ENCODE data around the gene ZFP92. TPM values are rescaled to one million over a fixed set of nuclear protein-coding genes. Genes with fewer than 3 reads are reported as not detected.

Gene ZFP92
- total and polyA plus RNA-seq, 2 donors, result 0.19 to 0.27 TPM

DNA sequence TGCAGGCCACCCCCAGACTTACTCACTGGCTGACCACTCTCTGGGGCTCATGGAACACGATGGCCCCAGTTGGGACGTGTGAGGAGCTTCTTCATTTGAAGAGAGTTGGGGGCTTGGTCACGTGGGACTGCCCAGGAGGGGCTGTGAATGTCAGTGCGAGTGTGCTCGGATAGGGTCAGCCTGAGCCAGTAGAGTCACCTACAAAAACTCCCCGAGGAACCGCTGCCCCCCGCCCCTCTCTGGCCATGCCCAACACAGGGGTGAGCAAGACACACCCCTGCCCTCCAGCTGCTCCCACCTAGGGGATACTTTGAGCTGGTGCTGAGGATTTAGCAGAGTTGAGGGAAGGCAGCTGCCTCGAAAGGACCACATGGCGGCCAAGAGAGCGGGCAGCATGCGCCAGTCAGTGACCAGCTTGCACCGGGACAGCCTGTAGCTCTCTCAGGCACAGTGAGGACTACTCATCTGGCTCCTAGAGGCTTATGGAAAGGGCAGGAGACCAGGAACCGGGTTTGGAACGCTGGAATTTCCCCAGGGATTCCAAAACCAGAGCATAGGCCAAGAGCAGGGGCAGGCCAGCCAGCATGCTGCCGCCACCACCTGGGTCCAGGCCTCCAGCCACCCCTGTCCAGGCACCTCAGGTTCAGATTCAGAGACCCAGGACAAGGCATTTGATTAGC lies 18.5 kb upstream of the ZFP92 start:
- DNase-seq (ENCODE audit: low read depth in 6 of 9, low spot score in 9 of 9), result no peak
- no peaks in the 10 kb centered on the region for H3K27me3 ChIP-seq (ENCODE audit: control insufficient read depth in 2 of 2, insufficient read depth in 1 of 2, low read length in 1 of 2)
- H3K36me3 ChIP-seq (ENCODE audit: control insufficient read depth in 2 of 2, insufficient read depth in 2 of 2, low read length in 1 of 2), result no peaks in the 10 kb centered on the region
- peaks cover 0 to 10% of the 10 kb centered on the region in 2 donors for H3K9me3 ChIP-seq (ENCODE audit: control insufficient read depth in 2 of 2, insufficient read depth in 1 of 2, low read length in 1 of 2)
- H3K4me1 ChIP-seq (ENCODE audit: control insufficient read depth in 2 of 2, insufficient read depth in 2 of 2, low read length in 2 of 2), result no peaks in the 10 kb centered on the region
- no peak overlapping the region for H3K4me3 ChIP-seq (ENCODE audit: low read length in 2 of 2)
- H3K27ac ChIP-seq (ENCODE audit: low read depth in 1 of 2, low read length in 1 of 2), result no peak overlapping the region
- 97% methylated on average over 16 of the region's 16 CpGs for WGBS

DNA sequence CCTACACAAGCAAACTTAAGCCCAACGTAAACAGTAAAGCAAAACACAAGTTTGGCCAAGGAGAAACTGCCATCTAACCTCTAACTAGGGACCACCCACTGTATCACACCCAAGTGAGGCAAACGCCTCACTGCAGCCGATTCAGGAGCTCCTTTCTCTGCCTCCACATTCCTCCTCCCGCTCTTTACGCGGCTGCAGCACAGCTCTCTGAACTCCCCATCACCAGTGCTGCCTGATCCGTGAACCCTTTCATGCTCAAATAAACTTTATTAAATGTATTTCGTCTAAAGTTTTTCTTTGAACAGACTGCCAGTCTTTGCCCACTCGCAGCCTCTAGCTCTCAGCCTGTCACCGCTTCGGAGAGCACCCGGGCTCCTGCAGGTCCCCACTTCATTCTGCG lies 16.7 kb upstream of the ZFP92 start:
- Histone ChIP-seq H3K27me3 (ENCODE audit: control insufficient read depth in 2 of 2, insufficient read depth in 1 of 2, low read length in 1 of 2) (no peaks in the 10 kb centered on the region), H3K36me3 (ENCODE audit: control insufficient read depth in 2 of 2, insufficient read depth in 2 of 2, low read length in 1 of 2) (no peaks in the 10 kb centered on the region), H3K27ac (ENCODE audit: low read depth in 1 of 2, low read length in 1 of 2) (no peak overlapping the region), H3K4me1 (ENCODE audit: control insufficient read depth in 2 of 2, insufficient read depth in 2 of 2, low read length in 2 of 2) (no peaks in the 10 kb centered on the region), H3K9me3 (ENCODE audit: control insufficient read depth in 2 of 2, insufficient read depth in 1 of 2, low read length in 1 of 2) (peaks cover 0 to 10% of the 10 kb centered on the region in 2 donors), H3K4me3 (ENCODE audit: low read length in 2 of 2) (no peak overlapping the region)
- no peak for DNase-seq (ENCODE audit: low read depth in 6 of 9, low spot score in 9 of 9)
- 93% methylated on average over 13 of the region's 13 CpGs for WGBS

DNA sequence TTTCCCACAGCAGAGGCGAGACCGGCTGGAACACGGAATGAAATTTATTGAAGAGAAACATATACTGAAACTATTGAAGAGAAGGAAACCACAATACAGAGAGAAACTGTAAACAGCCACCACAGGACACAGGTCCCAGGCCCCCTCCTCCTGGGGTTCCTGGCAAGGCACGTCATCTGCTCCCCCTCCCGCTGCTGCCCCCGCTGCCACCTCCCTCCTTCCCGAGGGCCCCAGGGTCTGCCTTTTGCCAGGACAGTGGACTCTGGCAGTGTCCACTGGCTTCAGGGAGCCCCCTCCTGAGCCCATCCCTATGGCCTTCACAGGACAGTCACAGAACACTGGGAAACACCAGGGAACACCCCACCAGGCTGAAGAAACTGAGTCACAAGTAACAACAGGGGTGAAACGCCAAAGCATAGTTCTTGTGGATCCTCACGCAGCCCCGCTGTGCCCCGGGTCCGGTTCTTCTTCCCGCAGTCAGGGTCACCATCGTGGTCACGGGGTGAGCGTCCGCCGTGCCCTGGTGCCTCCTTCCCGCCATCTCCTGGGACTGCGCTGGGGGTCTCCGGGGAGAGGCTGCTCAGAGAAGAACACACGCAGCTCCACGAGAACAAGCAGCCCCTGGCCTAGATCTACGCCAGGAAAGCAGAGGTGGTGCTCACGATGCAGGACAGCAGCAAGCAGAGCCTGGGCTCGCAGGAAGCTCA lies 15.5 kb upstream of the ZFP92 start:
- Histone ChIP-seq H3K4me3 (ENCODE audit: low read length in 2 of 2) (no peak overlapping the region), H3K27me3 (ENCODE audit: control insufficient read depth in 2 of 2, insufficient read depth in 1 of 2, low read length in 1 of 2) (no peaks in the 10 kb centered on the region), H3K4me1 (ENCODE audit: control insufficient read depth in 2 of 2, insufficient read depth in 2 of 2, low read length in 2 of 2) (no peaks in the 10 kb centered on the region), H3K36me3 (ENCODE audit: control insufficient read depth in 2 of 2, insufficient read depth in 2 of 2, low read length in 1 of 2) (no peaks in the 10 kb centered on the region), H3K27ac (ENCODE audit: low read depth in 1 of 2, low read length in 1 of 2) (no peak overlapping the region), H3K9me3 (ENCODE audit: control insufficient read depth in 2 of 2, insufficient read depth in 1 of 2, low read length in 1 of 2) (peaks cover 0 to 6% of the 10 kb centered on the region in 2 donors)
- 71% methylated on average over 26 of the region's 26 CpGs for WGBS
- DNase-seq (ENCODE audit: low read depth in 6 of 9, low spot score in 9 of 9), result no peak

DNA sequence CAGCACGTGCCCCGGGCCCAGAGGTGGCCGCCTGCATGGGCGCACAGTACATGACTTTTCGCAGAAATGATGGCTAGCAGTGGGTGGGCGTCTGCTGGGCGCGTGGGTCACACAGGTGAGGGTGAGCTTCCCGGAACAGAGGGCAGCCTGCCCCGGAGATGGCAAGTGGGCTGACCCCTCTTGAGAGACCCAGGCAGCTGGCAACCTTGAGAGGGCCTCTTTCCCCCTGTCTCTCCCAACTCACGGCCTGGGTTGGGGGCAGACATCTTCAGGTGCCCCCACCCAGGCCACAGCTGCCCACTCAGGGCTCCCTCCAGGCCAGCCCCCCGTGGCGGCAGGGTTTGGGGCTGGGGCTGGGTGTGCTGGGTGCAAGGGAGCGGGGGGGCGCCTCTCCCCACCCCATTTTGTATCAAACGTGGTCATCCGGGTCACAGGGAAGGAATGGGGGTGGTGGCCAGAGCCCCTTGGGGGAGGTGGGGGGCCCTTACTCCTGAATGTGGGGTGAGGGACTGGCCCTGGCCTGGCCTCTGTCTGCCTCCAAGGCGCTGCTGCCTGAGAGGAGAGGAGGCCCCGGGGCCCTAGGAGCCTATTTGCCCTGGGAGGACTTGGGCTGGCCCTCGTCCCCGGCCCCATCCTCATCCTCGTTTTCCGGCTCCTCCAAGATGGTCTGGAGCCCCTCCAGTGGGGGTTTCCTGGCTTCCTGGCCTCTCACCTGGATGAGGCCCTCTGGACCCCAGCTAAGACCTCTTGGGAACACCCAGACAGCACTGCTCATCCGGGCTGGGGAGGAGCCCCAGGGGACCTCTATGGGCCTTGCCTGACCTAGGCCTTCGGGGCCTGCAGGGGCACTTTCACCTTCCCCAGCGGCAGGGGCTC lies 14.7 kb upstream of the ZFP92 start:
- no peak for DNase-seq (ENCODE audit: low read depth in 6 of 9, low spot score in 9 of 9)
- 95% methylated on average over 25 of the region's 26 CpGs for WGBS
- Histone ChIP-seq H3K9me3 (ENCODE audit: control insufficient read depth in 2 of 2, insufficient read depth in 1 of 2, low read length in 1 of 2) (peaks cover 0 to 5% of the 10 kb centered on the region in 2 donors), H3K4me1 (ENCODE audit: control insufficient read depth in 2 of 2, insufficient read depth in 2 of 2, low read length in 2 of 2) (no peaks in the 10 kb centered on the region), H3K4me3 (ENCODE audit: low read length in 2 of 2) (no peak overlapping the region), H3K27me3 (ENCODE audit: control insufficient read depth in 2 of 2, insufficient read depth in 1 of 2, low read length in 1 of 2) (no peaks in the 10 kb centered on the region), H3K36me3 (ENCODE audit: control insufficient read depth in 2 of 2, insufficient read depth in 2 of 2, low read length in 1 of 2) (no peaks in the 10 kb centered on the region), H3K27ac (ENCODE audit: low read depth in 1 of 2, low read length in 1 of 2) (no peak overlapping the region)

DNA sequence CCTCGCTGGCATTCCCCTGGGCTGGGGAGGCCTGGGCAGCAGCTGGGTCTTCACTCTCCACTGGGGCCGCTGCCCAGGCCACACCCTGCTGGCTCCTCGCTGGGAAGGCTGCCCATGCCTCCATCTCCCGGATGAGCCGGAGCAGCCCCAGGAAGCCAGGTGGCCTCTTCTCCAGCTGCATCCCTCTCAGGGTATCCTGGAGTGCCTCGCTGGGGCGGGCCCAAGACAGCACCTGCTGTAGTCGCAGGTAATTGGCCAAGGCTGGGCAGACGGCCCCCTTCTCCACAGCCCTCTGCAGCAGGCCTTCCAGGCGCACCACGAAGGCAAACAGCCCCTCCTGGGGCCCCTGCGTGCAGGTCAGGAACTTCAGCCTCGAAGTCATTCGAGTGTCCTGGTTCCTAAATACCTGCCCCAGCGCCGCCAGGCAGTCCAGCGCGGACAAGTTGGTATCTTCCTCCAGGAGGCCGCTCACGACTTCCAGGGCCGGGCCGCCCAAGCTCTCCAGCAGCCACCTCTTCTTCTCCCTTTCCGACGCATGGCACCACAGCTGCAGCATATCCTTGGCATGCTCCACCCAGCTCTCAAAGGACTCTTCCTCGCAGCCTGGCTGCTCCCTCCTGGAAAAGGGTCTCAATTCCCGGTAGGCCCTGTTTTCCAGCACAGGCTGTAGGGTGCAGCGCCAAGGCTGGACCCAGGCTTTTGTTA lies 13.9 kb upstream of the ZFP92 start:
- H3K36me3 ChIP-seq (ENCODE audit: control insufficient read depth in 2 of 2, insufficient read depth in 2 of 2, low read length in 1 of 2), result no peaks in the 10 kb centered on the region
- 94% methylated on average over 27 of the region's 27 CpGs for WGBS
- H3K9me3 ChIP-seq (ENCODE audit: control insufficient read depth in 2 of 2, insufficient read depth in 1 of 2, low read length in 1 of 2), result peaks cover 0 to 4% of the 10 kb centered on the region in 2 donors
- no peaks in the 10 kb centered on the region for H3K4me1 ChIP-seq (ENCODE audit: control insufficient read depth in 2 of 2, insufficient read depth in 2 of 2, low read length in 2 of 2)
- no peak overlapping the region for H3K27ac ChIP-seq (ENCODE audit: low read depth in 1 of 2, low read length in 1 of 2)
- H3K27me3 ChIP-seq (ENCODE audit: control insufficient read depth in 2 of 2, insufficient read depth in 1 of 2, low read length in 1 of 2), result no peaks in the 10 kb centered on the region
- DNase-seq (ENCODE audit: low read depth in 6 of 9, low spot score in 9 of 9), result no peak
- no peak overlapping the region for H3K4me3 ChIP-seq (ENCODE audit: low read length in 2 of 2)

DNA sequence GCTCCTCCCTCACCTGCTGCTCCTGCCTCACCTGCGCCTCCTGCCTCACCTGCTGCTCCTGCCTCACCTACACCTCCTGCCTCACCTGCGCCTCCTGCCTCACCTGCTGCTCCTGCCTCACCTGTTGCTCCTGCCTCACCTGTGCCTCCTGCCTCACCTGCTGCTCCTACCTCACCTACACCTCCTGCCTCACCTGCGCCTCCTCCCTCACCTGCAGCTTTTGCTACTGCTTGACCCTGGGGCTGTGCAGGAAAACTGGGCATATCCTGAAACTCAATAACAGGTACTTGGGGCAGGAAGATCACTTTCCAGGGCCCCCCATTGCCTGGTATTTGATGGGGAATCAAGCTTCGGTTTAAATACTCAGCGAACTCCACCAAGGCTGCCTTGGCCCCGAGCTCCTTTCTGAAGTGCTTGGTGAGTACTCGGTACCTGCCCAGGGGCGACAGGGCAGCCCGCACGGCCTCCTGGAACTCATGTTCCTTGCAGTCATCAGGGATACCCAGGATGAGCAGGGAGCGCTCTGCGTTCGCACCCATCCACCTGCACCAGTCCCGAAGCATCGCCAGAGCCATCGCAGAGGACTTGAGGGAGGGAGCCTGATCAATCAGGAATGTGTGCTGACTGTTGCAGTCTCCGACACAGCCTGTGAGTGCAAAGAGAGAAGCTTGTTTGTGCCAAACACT lies 12.9 kb upstream of the ZFP92 start:
- Histone ChIP-seq H3K4me1 (ENCODE audit: control insufficient read depth in 2 of 2, insufficient read depth in 2 of 2, low read length in 2 of 2) (no peaks in the 10 kb centered on the region), H3K4me3 (ENCODE audit: low read length in 2 of 2) (no peak overlapping the region), H3K27me3 (ENCODE audit: control insufficient read depth in 2 of 2, insufficient read depth in 1 of 2, low read length in 1 of 2) (no peaks in the 10 kb centered on the region), H3K9me3 (ENCODE audit: control insufficient read depth in 2 of 2, insufficient read depth in 1 of 2, low read length in 1 of 2) (peaks cover 0 to 4% of the 10 kb centered on the region in 2 donors), H3K27ac (ENCODE audit: low read depth in 1 of 2, low read length in 1 of 2) (no peak overlapping the region), H3K36me3 (ENCODE audit: control insufficient read depth in 2 of 2, insufficient read depth in 2 of 2, low read length in 1 of 2) (no peaks in the 10 kb centered on the region)
- DNase-seq (ENCODE audit: low read depth in 6 of 9, low spot score in 9 of 9), result no peak
- whole genome bisulfite sequencing, result 97% methylated on average over 17 of the region's 17 CpGs

DNA sequence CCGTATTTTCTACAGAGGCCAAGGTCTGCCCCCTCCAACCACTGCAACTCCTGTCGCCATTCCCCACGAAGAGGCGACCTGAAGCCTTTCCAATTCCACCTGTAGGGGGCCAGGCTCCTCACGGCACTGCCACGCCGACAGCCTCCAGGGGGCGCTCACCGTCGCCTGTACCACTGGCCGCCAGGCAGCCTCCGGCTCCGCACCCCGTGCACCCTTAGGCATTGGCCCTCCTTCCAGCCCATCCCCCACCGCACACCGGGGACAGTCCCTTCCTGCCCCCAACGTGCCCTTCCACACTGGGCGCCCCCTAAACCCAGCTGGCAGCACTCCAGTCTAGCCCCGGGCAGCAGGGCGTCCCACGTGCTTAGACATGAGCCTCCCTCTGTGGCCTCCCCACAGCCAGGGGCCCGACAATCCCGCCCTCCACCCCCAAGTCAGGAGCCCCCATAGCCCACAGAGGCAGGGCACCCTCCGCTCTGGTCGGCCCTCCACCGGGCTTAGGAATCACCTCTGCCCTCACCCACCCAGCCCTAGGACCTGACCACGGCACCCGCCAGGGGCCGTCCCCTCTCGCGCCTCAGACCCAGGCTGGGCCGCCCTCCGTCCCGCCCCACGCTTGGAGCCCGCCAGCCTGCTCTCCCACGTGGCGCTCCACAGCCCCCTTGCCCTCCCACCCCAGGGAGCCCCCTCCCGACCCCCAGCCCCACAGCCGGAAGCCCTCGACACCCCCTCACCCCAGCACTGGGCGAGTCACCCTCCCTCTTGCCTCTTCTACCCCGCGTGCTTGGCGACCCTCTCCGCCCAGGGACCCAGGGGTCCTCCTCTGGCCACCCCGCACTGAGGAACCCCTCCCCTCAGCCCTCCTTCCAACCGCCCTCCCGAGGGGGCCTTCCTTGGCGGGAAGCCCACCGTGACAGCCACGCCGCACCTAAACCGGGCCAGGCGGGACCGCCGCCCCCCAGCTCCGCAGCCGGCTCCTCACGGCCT lies 10.8 kb upstream of the ZFP92 start:
- Histone ChIP-seq H3K36me3 (ENCODE audit: control insufficient read depth in 2 of 2, insufficient read depth in 2 of 2, low read length in 1 of 2) (no peaks in the 10 kb centered on the region), H3K4me1 (ENCODE audit: control insufficient read depth in 2 of 2, insufficient read depth in 2 of 2, low read length in 2 of 2) (no peaks in the 10 kb centered on the region), H3K27me3 (ENCODE audit: control insufficient read depth in 2 of 2, insufficient read depth in 1 of 2, low read length in 1 of 2) (no peaks in the 10 kb centered on the region), H3K27ac (ENCODE audit: low read depth in 1 of 2, low read length in 1 of 2) (no peak overlapping the region), H3K9me3 (ENCODE audit: control insufficient read depth in 2 of 2, insufficient read depth in 1 of 2, low read length in 1 of 2) (peaks cover 0 to 4% of the 10 kb centered on the region in 2 donors), H3K4me3 (ENCODE audit: low read length in 2 of 2) (no peak overlapping the region)
- peak in 2 of 9 donors; percentile 20 to 23 for DNase-seq (ENCODE audit: low read depth in 6 of 9, low spot score in 9 of 9)
- WGBS, result 80% methylated on average over 60 of the region's 60 CpGs
